ENCODE data around the gene ATG7.

Gene ATG7

GRCh38 chr3:11541321-11542303, 269.4 kb downstream of the ATG7 start:
- in situ Hi-C loops (cut with MboI; ENCODE audit: low sequenced_read_pairs, unreplicated experiment) = no loop called here
- TF ChIP-seq CTCF (IDR thresholded peaks at IDR 0.05; ENCODE audit: borderline replicate concordance, control extremely low read depth, extremely low read depth, insufficient read depth, missing control alignments) = no peak
- no peak for DNase-seq (ENCODE audit: low spot score)

DNA sequence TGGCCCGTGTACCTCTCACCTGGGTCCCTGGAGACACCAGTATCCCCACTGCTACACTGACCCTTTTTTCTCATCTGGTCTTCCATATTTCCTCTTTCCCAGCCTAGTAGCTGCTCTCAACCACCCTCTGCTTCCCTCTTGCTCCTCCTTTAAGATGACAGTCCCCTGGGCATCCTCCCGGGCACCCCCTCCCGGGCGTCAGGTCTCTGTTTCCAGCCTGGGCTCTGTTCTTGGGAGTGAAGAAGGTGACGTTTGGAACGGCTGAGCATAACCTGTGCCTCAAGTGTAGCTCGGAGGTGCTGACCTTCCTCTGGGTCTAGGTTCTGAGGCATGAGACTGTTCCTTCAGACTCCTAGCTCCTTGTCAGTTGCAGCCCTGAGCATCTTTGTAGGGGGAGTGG, 270.4 kb downstream of the ATG7 start:
- DNase-seq (ENCODE audit: low spot score) = no peak
- in situ Hi-C loops (cut with MboI; ENCODE audit: low sequenced_read_pairs, unreplicated experiment) = no loop called here
- TF ChIP-seq CTCF (IDR thresholded peaks at IDR 0.05; ENCODE audit: borderline replicate concordance, control extremely low read depth, extremely low read depth, insufficient read depth, missing control alignments) = no peak

GRCh38 chr3:11543141-11543947, 271.1 kb downstream of the ATG7 start:
- TF ChIP-seq CTCF (IDR thresholded peaks at IDR 0.05; ENCODE audit: borderline replicate concordance, control extremely low read depth, extremely low read depth, insufficient read depth, missing control alignments) = no peak
- DNase-seq (ENCODE audit: low spot score) = no peak
- in situ Hi-C loops (cut with MboI; ENCODE audit: low sequenced_read_pairs, unreplicated experiment) = no loop called here

DNA sequence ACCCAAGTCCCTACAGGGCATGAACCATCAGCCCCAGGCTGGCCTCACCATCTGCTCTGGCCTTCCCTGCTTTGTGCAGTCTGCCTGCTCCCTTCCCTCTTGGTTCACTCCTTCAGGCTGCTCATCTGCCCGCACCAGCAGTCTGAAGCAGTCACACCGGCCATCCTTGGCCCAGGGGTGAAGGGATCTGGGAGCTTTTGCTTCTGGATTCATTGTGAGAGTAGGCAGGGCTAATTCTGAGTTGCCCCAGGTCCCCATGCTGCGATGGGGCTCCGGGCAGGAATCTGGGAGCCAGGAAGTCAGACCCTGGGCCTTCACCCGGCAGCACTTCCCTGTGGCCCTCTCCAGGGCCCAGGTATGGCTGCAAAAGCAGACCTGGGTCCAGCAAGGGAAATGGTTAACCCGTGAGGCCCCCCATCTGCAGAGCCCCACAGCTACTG, 271.8 kb downstream of the ATG7 start:
- DNase-seq (ENCODE audit: low spot score) = no peak
- in situ Hi-C loops (cut with MboI; ENCODE audit: low sequenced_read_pairs, unreplicated experiment) = no loop called here
- no peak for TF ChIP-seq CTCF (IDR thresholded peaks at IDR 0.05; ENCODE audit: borderline replicate concordance, control extremely low read depth, extremely low read depth, insufficient read depth, missing control alignments)

DNA sequence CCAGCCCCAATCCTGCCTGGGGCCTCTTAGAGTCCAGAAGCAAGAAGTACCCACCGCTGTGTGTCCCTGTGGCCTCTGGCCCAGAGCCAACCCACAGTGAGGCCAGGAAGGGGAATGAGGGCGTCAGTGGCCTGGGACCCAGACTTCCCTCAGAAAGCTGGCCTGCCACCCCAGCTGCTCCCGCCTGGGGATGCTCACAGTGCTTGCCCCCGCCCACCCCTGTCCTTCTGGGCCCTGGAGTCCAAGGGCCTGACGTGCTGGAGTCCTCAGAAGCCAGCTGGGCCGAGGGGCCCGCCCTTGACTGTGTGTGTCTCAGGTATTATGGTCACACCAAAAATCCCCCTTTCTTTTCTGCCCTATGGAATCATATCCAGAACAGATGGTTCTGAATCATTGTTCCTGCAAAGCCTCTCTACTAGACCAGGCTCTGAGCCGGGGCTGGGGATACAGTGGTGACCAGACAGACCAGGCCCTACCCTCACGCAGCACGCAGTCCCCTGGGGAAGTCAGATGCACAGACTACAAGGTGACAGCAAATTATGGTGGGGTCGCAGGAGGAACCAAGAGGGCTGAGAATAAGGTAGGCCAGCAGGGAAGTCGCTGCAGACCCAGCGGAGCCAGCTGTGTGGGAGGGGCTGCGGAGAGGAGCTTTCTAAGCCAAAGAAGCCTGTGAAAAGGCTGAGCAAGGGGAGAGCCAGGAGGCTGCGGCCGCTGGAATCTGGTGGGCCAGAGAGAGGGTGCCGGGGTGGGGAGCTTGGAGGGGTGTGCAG, 272.4 kb downstream of the ATG7 start:
- DNase-seq (ENCODE audit: low spot score) = no peak
- no peak for TF ChIP-seq CTCF (IDR thresholded peaks at IDR 0.05; ENCODE audit: borderline replicate concordance, control extremely low read depth, extremely low read depth, insufficient read depth, missing control alignments)
- in situ Hi-C loops (cut with MboI; ENCODE audit: low sequenced_read_pairs, unreplicated experiment) = no loop called here

Measured in GM13976 (cell line).